Thyroid gland (tissue), 4 donors: Measurements from ENCODE around the gene WDPCP.

Experiments
- CTCF ChIP-seq, 6 experiments: fragments of 200-600 bp in 3 of 6; fragments of 450-650 bp in 3 of 6; sonication (generic) in 3 of 6; IDR thresholded peaks; one replicate each; pipeline ENCODE4 v1.5.1; 2016 to 2019; ENCODE audit warnings: antibody characterized with exemption in 6 of 6, mild to moderate bottlenecking in 2 of 6, inconsistent platforms in 1 of 6, moderate library complexity in 1 of 6
- POLR2A ChIP-seq, 2 donors: fragments of 450-650 bp; IDR thresholded peaks; one replicate each; pipeline ENCODE4 v1.6.1; 2017; ENCODE audit warnings: antibody characterized with exemption in 2 of 2, mild to moderate bottlenecking in 2 of 2, moderate library complexity in 1 of 2

DNA sequence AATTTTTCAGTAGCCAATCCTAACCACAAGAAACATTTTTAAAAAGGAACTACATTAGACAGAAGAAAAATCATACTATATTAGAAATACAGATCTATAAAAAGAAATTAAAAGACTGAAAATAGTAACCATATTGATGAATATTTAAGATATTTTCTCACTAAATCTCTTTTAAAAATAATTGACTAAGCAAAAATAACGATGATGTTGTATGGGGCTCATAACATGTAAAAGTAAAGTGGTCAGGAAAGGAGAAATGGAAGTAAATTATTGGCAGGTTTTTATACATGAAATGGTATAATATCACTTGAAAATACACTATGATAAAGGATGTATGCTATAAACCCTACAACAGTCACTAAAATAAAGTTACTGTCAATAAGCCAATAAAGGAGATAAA is 5.4 kb downstream of the WDPCP start:
- TF ChIP-seq CTCF (IDR thresholded peaks at IDR 0.05) (no peak), POLR2A (IDR thresholded peaks at IDR 0.05) (no peak)
